Medulla oblongata (tissue), 1 donor: ENCODE results near the gene PROZ.

Experiments used
- DNase-seq: peaks from one replicate; pipeline ENCODE4 v3.0.0-alpha.2; 2015; ENCODE audit errors: extremely low spot score

PROZ gene

GRCh38 chr13:113141601-113141970 is 16.9 kb upstream of the PROZ start:
- DNase-seq, result no peak

DNA sequence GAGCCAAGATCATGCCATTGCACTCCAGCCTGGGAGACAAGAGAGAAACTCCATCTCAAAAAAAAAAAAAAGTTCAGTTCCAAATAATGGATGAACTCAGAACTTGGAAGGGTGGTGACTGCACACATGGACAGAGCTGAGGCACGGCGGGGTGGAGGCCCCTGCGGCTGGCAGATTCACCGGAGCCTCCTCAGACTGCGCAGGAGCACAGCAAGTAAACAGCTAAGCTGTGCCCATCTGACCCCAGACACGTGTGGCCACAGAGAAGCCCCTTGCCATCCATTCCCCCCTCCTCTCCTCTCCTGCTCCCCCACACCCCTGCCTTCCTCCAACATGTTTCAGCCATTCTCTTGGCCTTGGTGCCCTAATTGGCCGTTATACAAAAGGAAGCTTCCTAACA is 15.6 kb upstream of the PROZ start:
- DNase-seq, result no peak

GRCh38 chr13:113143466-113144254 is 14.8 kb upstream of the PROZ start:
- DNase-seq, result no peak

DNA sequence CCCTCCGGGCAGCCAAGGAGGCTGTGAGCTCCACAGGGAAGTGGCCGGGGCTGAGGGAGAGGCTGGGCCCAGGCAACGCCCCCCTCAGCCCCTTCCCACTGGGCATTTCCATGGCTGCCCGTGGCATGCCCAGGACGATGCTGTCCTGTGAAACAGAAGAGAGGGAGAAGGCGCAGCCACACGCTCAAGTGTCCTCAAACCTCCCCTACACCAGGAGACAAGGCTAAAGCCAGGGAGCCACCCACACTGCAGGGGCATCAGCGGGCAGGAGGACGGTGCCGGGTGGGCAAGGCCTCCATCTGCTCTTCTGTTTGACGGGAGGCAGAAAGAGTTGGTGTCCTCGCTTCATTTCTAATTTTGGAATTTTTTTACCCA is 14.2 kb upstream of the PROZ start:
- DNase-seq, result no peak

DNA sequence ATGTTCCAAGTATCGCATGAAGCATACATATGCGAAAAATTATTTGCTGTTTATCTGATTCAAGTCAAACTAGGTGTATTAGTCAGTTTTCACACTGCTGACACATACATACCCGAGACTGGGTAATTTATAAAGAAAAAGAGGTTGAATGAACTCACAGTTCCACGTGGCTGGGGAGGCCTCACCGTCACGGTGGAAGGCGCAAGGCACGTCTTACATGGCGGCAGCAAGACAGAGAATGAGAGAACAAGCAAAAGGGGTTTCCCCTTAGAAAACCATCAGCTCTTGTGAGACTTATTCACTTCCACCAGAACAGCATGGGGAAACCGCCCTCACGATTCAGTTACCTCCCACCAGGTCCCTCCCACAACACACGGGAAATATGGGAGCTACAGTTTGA is 13.0 kb upstream of the PROZ start:
- DNase-seq, result no peak

GRCh38 chr13:113145911-113146598 is 12.4 kb upstream of the PROZ start:
- no peak for DNase-seq

- DNase-seq, result no peak
These were observed 11.7 kb upstream of the PROZ start for GRCh38 chr13:113146750-113147149.

- DNase-seq, result no peak
These were observed 11.2 kb upstream of the PROZ start for GRCh38 chr13:113147206-113147605.

- no peak for DNase-seq
These were observed 10.0 kb upstream of the PROZ start for GRCh38 chr13:113148407-113148806.

GRCh38 chr13:113148940-113149503 is 9.4 kb upstream of the PROZ start:
- DNase-seq, result no peak

- no peak for DNase-seq
These were observed 8.5 kb upstream of the PROZ start for GRCh38 chr13:113149711-113150549.

DNA sequence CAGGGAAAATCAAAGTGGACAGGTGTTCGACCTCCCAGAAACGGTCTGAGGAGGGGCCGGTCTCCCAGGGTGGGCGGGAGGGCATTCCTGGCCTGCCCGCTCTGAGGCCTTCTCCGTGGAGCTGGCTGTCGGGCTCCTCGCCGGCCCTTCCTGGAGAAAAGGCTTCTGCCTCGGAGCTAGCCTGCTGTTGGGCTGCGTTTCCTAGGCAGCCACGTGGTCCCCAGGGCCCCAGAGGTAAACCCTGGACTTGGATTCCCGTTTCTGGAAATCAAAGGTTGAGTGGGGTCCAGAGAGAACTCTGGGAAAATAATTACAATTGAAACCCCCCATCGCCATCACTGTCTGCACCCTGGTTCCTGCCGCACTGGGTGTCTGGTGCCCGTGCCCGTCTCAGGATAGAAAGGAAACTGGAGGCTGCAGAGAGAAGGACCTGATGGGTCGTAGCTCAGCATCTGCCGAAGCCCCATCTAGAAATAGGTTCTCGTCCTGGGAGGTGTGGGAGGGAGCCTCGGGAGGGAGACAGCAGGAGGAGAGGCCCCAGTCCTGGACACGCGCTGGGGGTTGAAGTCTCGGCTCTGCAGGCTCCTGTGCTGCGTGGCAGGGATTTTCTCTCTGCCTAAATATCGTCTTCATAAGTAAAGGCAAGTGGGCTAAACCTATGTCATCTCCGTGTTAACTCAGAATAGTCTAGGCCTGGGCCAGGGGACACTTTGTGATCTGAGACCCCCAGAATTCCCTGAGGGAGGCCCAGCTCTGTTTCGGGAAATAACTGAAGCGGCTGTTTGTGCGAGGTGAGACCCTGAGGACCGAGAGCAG is 7.7 kb upstream of the PROZ start:
- no peak for DNase-seq

GRCh38 chr13:113151745-113152690 is 6.4 kb upstream of the PROZ start:
- peak; percentile 51 for DNase-seq

DNA sequence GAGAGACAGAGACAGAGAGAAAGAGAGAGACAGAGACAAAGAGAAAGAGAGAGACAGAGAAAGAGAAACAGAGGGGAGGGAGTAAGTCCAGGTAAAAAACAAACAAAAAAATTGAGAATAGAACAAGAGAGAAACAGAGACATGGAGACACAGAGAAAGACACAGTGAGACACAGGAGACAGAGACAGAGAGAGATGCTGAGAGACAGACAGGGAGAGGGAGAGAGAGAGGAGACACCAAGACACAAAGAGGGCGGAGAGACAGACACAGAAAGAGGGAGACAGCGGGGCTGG is 5.8 kb upstream of the PROZ start:
- no peak for DNase-seq

DNA sequence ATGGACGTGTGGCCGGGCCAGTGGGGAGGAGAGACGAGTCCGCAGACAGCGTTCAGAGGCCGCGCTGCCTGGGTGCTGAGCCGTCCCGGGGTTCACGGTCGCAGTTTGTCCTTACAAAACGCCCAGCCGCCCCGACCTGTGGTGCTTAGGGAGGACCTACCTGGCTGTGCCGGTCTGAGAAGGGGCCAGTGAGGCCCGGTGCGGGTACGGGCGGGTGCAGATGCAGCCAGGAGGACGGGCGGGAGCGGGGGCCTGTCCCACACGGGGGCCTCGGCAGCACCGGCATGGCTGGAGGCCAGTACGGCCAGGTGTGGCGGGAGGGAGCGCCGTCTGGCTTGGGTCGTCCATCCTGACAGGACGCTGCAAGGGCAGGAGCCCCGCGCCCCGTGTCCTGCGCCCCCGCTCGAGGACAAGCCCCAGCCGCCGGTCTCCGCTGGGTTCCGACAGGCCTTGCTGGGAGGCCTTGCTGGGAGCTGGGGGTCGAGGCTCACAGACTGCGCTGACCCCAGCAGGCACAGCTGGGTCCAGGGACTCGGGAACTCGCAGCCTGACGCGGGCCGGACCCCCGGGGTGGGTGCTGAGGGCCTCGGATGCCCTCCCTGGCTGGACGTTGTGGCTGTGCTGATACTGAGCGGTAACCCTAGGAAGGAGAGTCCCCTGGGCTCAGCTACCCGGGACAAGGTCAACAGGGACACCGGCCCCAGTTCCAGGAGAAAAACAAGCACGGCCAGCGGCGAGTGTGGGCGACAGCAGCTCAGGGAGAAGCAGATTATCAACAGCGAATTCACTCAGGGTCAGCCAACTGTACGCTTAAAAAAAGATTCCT is 5.3 kb upstream of the PROZ start:
- peak; percentile 21 for DNase-seq

GRCh38 chr13:113153810-113154748 is 4.4 kb upstream of the PROZ start:
- DNase-seq, result peak; percentile 85

GRCh38 chr13:113155201-113155600 is 3.2 kb upstream of the PROZ start:
- no peak for DNase-seq

- DNase-seq, result no peak
These were observed 2.3 kb upstream of the PROZ start for GRCh38 chr13:113155982-113156655.
